Measurements from ENCODE around the gene ZNF574.

The ZNF574 gene

DNA sequence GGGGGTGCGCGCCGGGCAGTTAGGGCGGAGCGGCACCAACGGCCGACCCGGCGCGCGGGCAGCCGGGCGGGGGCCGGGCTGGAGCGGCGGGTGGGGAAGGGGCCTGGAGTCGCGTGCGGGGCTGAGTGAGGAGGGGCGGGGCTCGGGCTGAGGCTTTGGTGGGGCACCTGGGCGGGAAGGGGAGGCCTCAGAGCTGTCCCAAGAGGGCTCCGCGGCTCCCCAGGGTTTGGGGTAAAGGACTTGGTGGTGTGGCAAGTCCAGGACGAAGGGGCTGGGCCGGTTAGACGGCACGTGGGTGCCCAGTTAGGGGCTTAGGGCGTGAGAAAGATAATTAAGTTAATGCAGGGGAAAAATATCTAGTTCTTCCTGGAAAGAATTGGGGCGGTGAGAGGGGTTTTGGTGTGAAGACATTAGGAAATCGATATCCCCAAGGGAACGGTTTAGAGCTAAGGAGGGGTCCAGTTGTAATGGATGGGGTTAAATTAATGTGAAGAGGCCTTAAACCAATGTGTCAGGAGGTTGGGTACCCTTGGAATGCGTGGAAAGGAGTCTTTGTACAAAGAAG is 496 bp downstream of the ZNF574 start:
- no peak for ATAC-seq
- no peak for TF ChIP-seq ISL1 (CRISPR knock-in tag; IDR thresholded peaks at IDR 0.05)
- no peak for TF ChIP-seq BACH2 (CRISPR knock-in tag; IDR thresholded peaks at IDR 0.05; ENCODE audit: borderline replicate concordance)
- TF ChIP-seq PPARA (CRISPR knock-in tag; IDR thresholded peaks at IDR 0.05; ENCODE audit: borderline replicate concordance): no peak
- TF ChIP-seq CSDC2 (CRISPR knock-in tag; IDR thresholded peaks at IDR 0.05): no peak
- no peak for TF ChIP-seq SNAI2 (CRISPR knock-in tag; IDR thresholded peaks at IDR 0.05)
- no peak for TF ChIP-seq ZNF70 (CRISPR knock-in tag; IDR thresholded peaks at IDR 0.05)
- TF ChIP-seq, protein P1, sequence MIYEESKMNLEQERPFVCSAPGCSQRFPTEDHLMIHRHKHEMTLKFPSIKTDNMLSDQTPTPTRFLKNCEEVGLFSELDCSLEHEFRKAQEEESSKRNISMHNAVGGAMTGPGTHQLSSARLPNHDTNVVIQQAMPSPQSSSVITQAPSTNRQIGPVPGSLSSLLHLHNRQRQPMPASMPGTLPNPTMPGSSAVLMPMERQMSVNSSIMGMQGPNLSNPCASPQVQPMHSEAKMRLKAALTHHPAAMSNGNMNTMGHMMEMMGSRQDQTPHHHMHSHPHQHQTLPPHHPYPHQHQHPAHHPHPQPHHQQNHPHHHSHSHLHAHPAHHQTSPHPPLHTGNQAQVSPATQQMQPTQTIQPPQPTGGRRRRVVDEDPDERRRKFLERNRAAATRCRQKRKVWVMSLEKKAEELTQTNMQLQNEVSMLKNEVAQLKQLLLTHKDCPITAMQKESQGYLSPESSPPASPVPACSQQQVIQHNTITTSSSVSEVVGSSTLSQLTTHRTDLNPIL (CRISPR knock-in tag; IDR thresholded peaks at IDR 0.05; ENCODE audit: low read depth): no peak
- TF ChIP-seq RARB (CRISPR knock-in tag; IDR thresholded peaks at IDR 0.05): no peak
- TF ChIP-seq, protein P2, sequence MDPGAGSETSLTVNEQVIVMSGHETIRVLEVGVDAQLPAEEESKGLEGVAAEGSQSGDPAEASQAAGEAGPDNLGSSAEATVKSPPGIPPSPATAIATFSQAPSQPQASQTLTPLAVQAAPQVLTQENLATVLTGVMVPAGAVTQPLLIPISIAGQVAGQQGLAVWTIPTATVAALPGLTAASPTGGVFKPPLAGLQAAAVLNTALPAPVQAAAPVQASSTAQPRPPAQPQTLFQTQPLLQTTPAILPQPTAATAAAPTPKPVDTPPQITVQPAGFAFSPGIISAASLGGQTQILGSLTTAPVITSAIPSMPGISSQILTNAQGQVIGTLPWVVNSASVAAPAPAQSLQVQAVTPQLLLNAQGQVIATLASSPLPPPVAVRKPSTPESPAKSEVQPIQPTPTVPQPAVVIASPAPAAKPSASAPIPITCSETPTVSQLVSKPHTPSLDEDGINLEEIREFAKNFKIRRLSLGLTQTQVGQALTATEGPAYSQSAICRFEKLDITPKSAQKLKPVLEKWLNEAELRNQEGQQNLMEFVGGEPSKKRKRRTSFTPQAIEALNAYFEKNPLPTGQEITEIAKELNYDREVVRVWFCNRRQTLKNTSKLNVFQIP (CRISPR knock-in tag; IDR thresholded peaks at IDR 0.05; ENCODE audit: borderline replicate concordance, low read depth): no peak
- TF ChIP-seq ZNF565 (CRISPR knock-in tag; conservative IDR thresholded peaks at IDR 0.05; ENCODE audit: low read depth): no peak
- TF ChIP-seq, protein P3, sequence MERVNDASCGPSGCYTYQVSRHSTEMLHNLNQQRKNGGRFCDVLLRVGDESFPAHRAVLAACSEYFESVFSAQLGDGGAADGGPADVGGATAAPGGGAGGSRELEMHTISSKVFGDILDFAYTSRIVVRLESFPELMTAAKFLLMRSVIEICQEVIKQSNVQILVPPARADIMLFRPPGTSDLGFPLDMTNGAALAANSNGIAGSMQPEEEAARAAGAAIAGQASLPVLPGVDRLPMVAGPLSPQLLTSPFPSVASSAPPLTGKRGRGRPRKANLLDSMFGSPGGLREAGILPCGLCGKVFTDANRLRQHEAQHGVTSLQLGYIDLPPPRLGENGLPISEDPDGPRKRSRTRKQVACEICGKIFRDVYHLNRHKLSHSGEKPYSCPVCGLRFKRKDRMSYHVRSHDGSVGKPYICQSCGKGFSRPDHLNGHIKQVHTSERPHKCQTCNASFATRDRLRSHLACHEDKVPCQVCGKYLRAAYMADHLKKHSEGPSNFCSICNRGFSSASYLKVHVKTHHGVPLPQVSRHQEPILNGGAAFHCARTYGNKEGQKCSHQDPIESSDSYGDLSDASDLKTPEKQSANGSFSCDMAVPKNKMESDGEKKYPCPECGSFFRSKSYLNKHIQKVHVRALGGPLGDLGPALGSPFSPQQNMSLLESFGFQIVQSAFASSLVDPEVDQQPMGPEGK (CRISPR knock-in tag; IDR thresholded peaks at IDR 0.05; ENCODE audit: borderline replicate concordance): no peak

DNA sequence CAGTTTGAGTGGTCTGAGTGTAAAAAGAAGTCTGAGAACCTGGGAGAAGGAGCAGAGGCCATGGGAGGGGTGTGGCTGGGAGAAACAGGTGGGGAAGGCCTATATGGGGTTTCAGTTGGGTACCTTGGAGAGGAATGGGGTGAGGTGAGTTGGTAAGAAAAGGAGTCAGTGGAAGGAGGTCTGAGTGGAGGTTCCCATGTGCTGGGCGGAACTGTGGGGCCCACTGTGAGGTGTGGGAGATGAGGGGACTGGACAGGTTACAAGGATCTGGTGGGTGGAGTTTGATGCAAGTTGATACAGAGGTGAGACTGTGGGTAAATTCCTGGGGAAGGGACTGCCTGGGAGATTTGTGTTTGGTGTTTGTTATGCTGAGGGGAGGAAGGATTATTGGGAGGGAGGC is 2.1 kb downstream of the ZNF574 start:
- TF ChIP-seq ZFP30 (CRISPR knock-in tag; IDR thresholded peaks at IDR 0.05) (no peak), ZC3H10 (CRISPR knock-in tag; IDR thresholded peaks at IDR 0.05) (no peak), TCF4 (CRISPR knock-in tag; IDR thresholded peaks at IDR 0.05; ENCODE audit: borderline replicate concordance) (no peak), ZNF8 (CRISPR knock-in tag; IDR thresholded peaks at IDR 0.05) (no peak), RARB (CRISPR knock-in tag; IDR thresholded peaks at IDR 0.05) (no peak), CSDC2 (CRISPR knock-in tag; IDR thresholded peaks at IDR 0.05) (no peak), ZFP3 (CRISPR knock-in tag; IDR thresholded peaks at IDR 0.05) (no peak), ISL1 (CRISPR knock-in tag; IDR thresholded peaks at IDR 0.05) (no peak), ARNTL (CRISPR knock-in tag; IDR thresholded peaks at IDR 0.05; ENCODE audit: borderline replicate concordance, low read depth) (no peak), ZNF565 (CRISPR knock-in tag; conservative IDR thresholded peaks at IDR 0.05; ENCODE audit: low read depth) (no peak), ZNF70 (CRISPR knock-in tag; IDR thresholded peaks at IDR 0.05) (no peak), TOX (CRISPR knock-in tag; IDR thresholded peaks at IDR 0.05; ENCODE audit: borderline replicate concordance) (no peak), PPARA (CRISPR knock-in tag; IDR thresholded peaks at IDR 0.05; ENCODE audit: borderline replicate concordance) (no peak), ESRRG (CRISPR knock-in tag; IDR thresholded peaks at IDR 0.05) (no peak), SNAI2 (CRISPR knock-in tag; IDR thresholded peaks at IDR 0.05) (no peak)
- TF ChIP-seq, protein P3 (CRISPR knock-in tag; IDR thresholded peaks at IDR 0.05; ENCODE audit: borderline replicate concordance): no peak
- TF ChIP-seq, protein P4, sequence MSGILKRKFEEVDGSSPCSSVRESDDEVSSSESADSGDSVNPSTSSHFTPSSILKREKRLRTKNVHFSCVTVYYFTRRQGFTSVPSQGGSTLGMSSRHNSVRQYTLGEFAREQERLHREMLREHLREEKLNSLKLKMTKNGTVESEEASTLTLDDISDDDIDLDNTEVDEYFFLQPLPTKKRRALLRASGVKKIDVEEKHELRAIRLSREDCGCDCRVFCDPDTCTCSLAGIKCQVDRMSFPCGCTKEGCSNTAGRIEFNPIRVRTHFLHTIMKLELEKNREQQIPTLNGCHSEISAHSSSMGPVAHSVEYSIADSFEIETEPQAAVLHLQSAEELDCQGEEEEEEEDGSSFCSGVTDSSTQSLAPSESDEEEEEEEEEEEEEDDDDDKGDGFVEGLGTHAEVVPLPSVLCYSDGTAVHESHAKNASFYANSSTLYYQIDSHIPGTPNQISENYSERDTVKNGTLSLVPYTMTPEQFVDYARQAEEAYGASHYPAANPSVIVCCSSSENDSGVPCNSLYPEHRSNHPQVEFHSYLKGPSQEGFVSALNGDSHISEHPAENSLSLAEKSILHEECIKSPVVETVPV (CRISPR knock-in tag; IDR thresholded peaks at IDR 0.05): no peak
- TF ChIP-seq, protein P5, sequence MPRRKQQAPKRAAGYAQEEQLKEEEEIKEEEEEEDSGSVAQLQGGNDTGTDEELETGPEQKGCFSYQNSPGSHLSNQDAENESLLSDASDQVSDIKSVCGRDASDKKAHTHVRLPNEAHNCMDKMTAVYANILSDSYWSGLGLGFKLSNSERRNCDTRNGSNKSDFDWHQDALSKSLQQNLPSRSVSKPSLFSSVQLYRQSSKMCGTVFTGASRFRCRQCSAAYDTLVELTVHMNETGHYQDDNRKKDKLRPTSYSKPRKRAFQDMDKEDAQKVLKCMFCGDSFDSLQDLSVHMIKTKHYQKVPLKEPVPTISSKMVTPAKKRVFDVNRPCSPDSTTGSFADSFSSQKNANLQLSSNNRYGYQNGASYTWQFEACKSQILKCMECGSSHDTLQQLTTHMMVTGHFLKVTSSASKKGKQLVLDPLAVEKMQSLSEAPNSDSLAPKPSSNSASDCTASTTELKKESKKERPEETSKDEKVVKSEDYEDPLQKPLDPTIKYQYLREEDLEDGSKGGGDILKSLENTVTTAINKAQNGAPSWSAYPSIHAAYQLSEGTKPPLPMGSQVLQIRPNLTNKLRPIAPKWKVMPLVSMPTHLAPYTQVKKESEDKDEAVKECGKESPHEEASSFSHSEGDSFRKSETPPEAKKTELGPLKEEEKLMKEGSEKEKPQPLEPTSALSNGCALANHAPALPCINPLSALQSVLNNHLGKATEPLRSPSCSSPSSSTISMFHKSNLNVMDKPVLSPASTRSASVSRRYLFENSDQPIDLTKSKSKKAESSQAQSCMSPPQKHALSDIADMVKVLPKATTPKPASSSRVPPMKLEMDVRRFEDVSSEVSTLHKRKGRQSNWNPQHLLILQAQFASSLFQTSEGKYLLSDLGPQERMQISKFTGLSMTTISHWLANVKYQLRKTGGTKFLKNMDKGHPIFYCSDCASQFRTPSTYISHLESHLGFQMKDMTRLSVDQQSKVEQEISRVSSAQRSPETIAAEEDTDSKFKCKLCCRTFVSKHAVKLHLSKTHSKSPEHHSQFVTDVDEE (CRISPR knock-in tag; IDR thresholded peaks at IDR 0.05): no peak
- TF ChIP-seq, protein P1 (CRISPR knock-in tag; IDR thresholded peaks at IDR 0.05; ENCODE audit: low read depth): no peak
- TF ChIP-seq, protein P2 (CRISPR knock-in tag; IDR thresholded peaks at IDR 0.05; ENCODE audit: borderline replicate concordance, low read depth): no peak
- ATAC-seq: no peak

Data from SK-N-SH treated with all-trans-retinoic acid at 6 μM for 48 hours (cell line).